Upper lobe of right lung (tissue), 1 donor: ENCODE results near the gene SLC23A3. TPM values are rescaled to one million over a fixed set of nuclear protein-coding genes. Genes with fewer than 3 reads are reported as not detected.
A peak's percentile ranks its signal among the peaks of the same experiment; 100 is the strongest.

ENCODE experiments used
- ATAC-seq: fragments of 200-7000 bp; cut with Tn5 transposase; one replicate; pipeline ENCODE4 v1.9.1; 2020; ENCODE audit warnings: mild to moderate bottlenecking, moderate library complexity
- DNase-seq: peaks from one replicate; pipeline ENCODE4 v3.0.0-alpha.2; 2020
- H3K27ac ChIP-seq: fragments of 200-600 bp; one replicate; pipeline ENCODE4 v1.8.0; 2022
- H3K27me3 ChIP-seq: fragments of 200-600 bp; one replicate; pipeline ENCODE4 v1.8.0; 2022; ENCODE audit warnings: mild to moderate bottlenecking
- H3K36me3 ChIP-seq: fragments of 200-600 bp; one replicate; pipeline ENCODE4 v1.8.0; 2022
- H3K4me1 ChIP-seq: fragments of 200-600 bp; one replicate; pipeline ENCODE4 v1.8.0; 2022
- H3K4me3 ChIP-seq: fragments of 200-600 bp; one replicate; pipeline ENCODE4 v1.8.0; 2022; ENCODE audit warnings: mild to moderate bottlenecking
- H3K9me3 ChIP-seq: fragments of 200-600 bp; one replicate; pipeline ENCODE4 v1.8.0; 2022
- CTCF ChIP-seq: fragments of 200-600 bp; IDR thresholded peaks from one replicate; pipeline ENCODE4 v1.8.0; 2022; ENCODE audit warnings: antibody characterized with exemption
- intact Hi-C: fragments of 100-400 bp; cut with DNase I; formaldehyde crosslinking; loops from one replicate; pipeline ENCODE4 v1.11.0; 2022
- total RNA-seq: library from RNA; stranded (reverse); fragmentation: NEBNext Ultra II Directional; extraction: Animal tissue kit (Norgen Biotek cat#: 25700); gene quantifications from one replicate; pipeline ENCODE4 v1.2.1, GENCODE V29; 2021
- donor health status: DM: no; HTN: yes; CAD: no; lungs with severe emphysema.

Gene SLC23A3
- total RNA-seq, 1 donor from 2014 or later: 3.1 TPM

GRCh38 chr2:219171231-219171651, 1.4 kb upstream of the SLC23A3 start:
- intact Hi-C loops: loop anchor here (10.0 kb wide), 1 partner anchor 54 kb away; the partner anchor contains the start of genes ANKZF1 and ATG9A
- H3K36me3 ChIP-seq: peaks cover 38% of the 10 kb centered on the region

GRCh38 chr2:219168932-219169331, 897 bp downstream of the SLC23A3 start:
- DNase-seq: no peak
- no peak for TF ChIP-seq CTCF

More at GRCh38 chr2:219171231-219171651, 1.4 kb upstream of the SLC23A3 start:
- ATAC-seq (peak; percentile 71), DNase-seq (no peak)
- Histone ChIP-seq H3K9me3 (no peaks in the 10 kb centered on the region), H3K27me3 (no peaks in the 10 kb centered on the region), H3K4me3 (no peak overlapping the region), H3K4me1 (peaks cover 25% of the 10 kb centered on the region), H3K27ac (no peak overlapping the region)
- TF ChIP-seq CTCF: peak; percentile 71

GRCh38 chr2:219168526-219168925, 1.3 kb downstream of the SLC23A3 start:
- H3K9me3 ChIP-seq: no peaks in the 10 kb centered on the region
- no peak for TF ChIP-seq CTCF
- intact Hi-C loops: no loop called here

More at GRCh38 chr2:219168932-219169331, 897 bp downstream of the SLC23A3 start:
- Histone ChIP-seq H3K36me3 (peaks cover 20% of the 10 kb centered on the region), H3K27me3 (no peaks in the 10 kb centered on the region), H3K4me3 (no peak overlapping the region), H3K27ac (no peak overlapping the region), H3K9me3 (no peaks in the 10 kb centered on the region), H3K4me1 (peaks cover 10% of the 10 kb centered on the region)
- intact Hi-C loops: no loop called here
- no peak for ATAC-seq

GRCh38 chr2:219167997-219168396, 1.8 kb downstream of the SLC23A3 start:
- DNase-seq (no peak), ATAC-seq (no peak)
- Histone ChIP-seq H3K4me3 (no peak overlapping the region), H3K36me3 (peaks cover 11% of the 10 kb centered on the region), H3K27ac (no peak overlapping the region), H3K4me1 (peaks cover 10% of the 10 kb centered on the region), H3K27me3 (no peaks in the 10 kb centered on the region), H3K9me3 (no peaks in the 10 kb centered on the region)
- TF ChIP-seq CTCF: no peak
- intact Hi-C loops: no loop called here

More at GRCh38 chr2:219168526-219168925, 1.3 kb downstream of the SLC23A3 start:
- Histone ChIP-seq H3K4me3 (no peak overlapping the region), H3K4me1 (peaks cover 10% of the 10 kb centered on the region), H3K36me3 (peaks cover 16% of the 10 kb centered on the region), H3K27ac (no peak overlapping the region), H3K27me3 (no peaks in the 10 kb centered on the region)
- no peak for ATAC-seq
- DNase-seq: no peak

- Histone ChIP-seq H3K27ac (no peak overlapping the region), H3K4me1 (no peaks in the 10 kb centered on the region), H3K36me3 (no peaks in the 10 kb centered on the region), H3K4me3 (no peak overlapping the region), H3K27me3 (no peaks in the 10 kb centered on the region), H3K9me3 (no peaks in the 10 kb centered on the region)
- ATAC-seq: no peak
- no peak for TF ChIP-seq CTCF
- DNase-seq: no peak
- intact Hi-C loops: no loop called here
These were observed 4.5 kb downstream of the SLC23A3 start for GRCh38 chr2:219165058-219165911.
